H1 (cell line): ENCODE results near the gene CEP72. TPM values are rescaled to one million over a fixed set of nuclear protein-coding genes. Genes with fewer than 3 reads are reported as not detected.

Experiments
- BRCA1 ChIP-seq: IDR thresholded peaks from 2 replicates; pipeline ENCODE4 v1.6.1; 2012; ENCODE audit warnings: low read depth, low read length, improper control_type of control experiment
- CEBPB ChIP-seq: IDR thresholded peaks from 2 replicates; pipeline ENCODE4 v1.6.1; 2012; ENCODE audit warnings: low read depth, low read length
- EZH2 ChIP-seq: fragments of 200-600 bp; sonication (generic); IDR thresholded peaks from 2 replicates; pipeline ENCODE4 v1.7.1; 2012; ENCODE audit warnings: low read depth, mild to moderate bottlenecking, moderate library complexity, low read length, inconsistent platforms; ENCODE audit not compliant: severe bottlenecking
- HDAC2 ChIP-seq, 2 experiments: fragments of 300-600 bp in 1 of 2; sonication (generic) in 1 of 2; IDR thresholded peaks; 2 replicates each; pipeline ENCODE4 v1.6.1; 2011 to 2012; ENCODE audit warnings: low read depth in 2 of 2, low read length in 2 of 2, mild to moderate bottlenecking in 2 of 2, moderate library complexity in 2 of 2, borderline replicate concordance in 1 of 2, inconsistent platforms in 1 of 2
- JUND ChIP-seq: IDR thresholded peaks from 2 replicates; pipeline ENCODE4 v1.6.1; 2011; ENCODE audit warnings: mild to moderate bottlenecking, improper control_type of control experiment, low read length
- POU5F1 ChIP-seq: IDR thresholded peaks from 2 replicates; pipeline ENCODE4 v1.6.1; 2011; ENCODE audit warnings: low read depth, mild to moderate bottlenecking, low read length, moderate library complexity
- SP4 ChIP-seq: IDR thresholded peaks from 2 replicates; pipeline ENCODE4 v1.6.1; 2012; ENCODE audit warnings: low read length, inconsistent platforms
- SRF ChIP-seq: IDR thresholded peaks from 2 replicates; pipeline ENCODE4 v1.6.1; 2011; ENCODE audit warnings: mild to moderate bottlenecking, low read depth, low read length, moderate library complexity
- TAF7 ChIP-seq: optimal IDR thresholded peaks from 2 replicates; pipeline ENCODE3; 2011; ENCODE audit warnings: low read depth, mild to moderate bottlenecking, inconsistent platforms, low read length, moderate library complexity, borderline replicate concordance
- polyA plus RNA-seq, 7 experiments: library from polyadenylated mRNA; depleted of rRNA in 3 of 7; stranded (reverse) in 5 of 7; unstranded in 2 of 7; fragments of >200 nt in 5 of 7; fragments of 200-250 nt in 2 of 7; gene quantifications; 1 replicate in 5 of 7; 2 replicates in 1 of 7; 4 replicates in 1 of 7; pipeline versions ENCODE4 v1.2.1 to v1.2.3, GENCODE V29; 2011 to 2013; ENCODE audit warnings: missing spikeins in 2 of 7, mixed read lengths in 2 of 7
- total RNA-seq: library from RNA; stranded (reverse); fragmentation: NEBNext Ultra II Directional; extraction: Animal tissue kit (Norgen Biotek cat#: 25700); gene quantifications from 2 replicates; pipeline ENCODE4 v1.2.1, GENCODE V29; 2021

The CEP72 gene
- total and polyA plus RNA-seq, 2 of the 8 experiments (the other 6 are each of a cell fraction or from before 2014, with no cell fraction given): 13.1 to 19.6 TPM

- TF ChIP-seq EZH2 (no peak), SRF (no peak), CEBPB (no peak), JUND (no peak), HDAC2 (IDR thresholded peaks at IDR 0.05; ENCODE audit: borderline replicate concordance in 1 of 2, low read depth in 2 of 2, low read length in 2 of 2) (no peak), SP4 (no peak), BRCA1 (no peak), POU5F1 (no peak), TAF7 (no peak)
- TF ChIP-seq, all 59 proteins: peak for 0
Measured at GRCh38 chr5:607541-608428, 4.4 kb upstream of the CEP72 start (continued).
